Measurements from ENCODE around the gene PKP1.

PKP1 gene

GRCh38 chr1:201260236-201260590 is 23.1 kb upstream of the PKP1 start:
- DNase-seq (ENCODE audit: low read depth, low spot score) = no peak

- no peak for DNase-seq (ENCODE audit: low read depth, low spot score)
These were observed 22.5 kb upstream of the PKP1 start for GRCh38 chr1:201260648-201261311.

GRCh38 chr1:201261771-201262547 is 21.3 kb upstream of the PKP1 start:
- DNase-seq (ENCODE audit: low read depth, low spot score) = no peak

GRCh38 chr1:201262963-201263608 is 20.2 kb upstream of the PKP1 start:
- DNase-seq (ENCODE audit: low read depth, low spot score) = no peak

GRCh38 chr1:201264072-201264471 is 19.2 kb upstream of the PKP1 start:
- DNase-seq (ENCODE audit: low read depth, low spot score) = no peak

GRCh38 chr1:201264554-201264953 is 18.8 kb upstream of the PKP1 start:
- no peak for DNase-seq (ENCODE audit: low read depth, low spot score)

- no peak for DNase-seq (ENCODE audit: low read depth, low spot score)
These were observed 17.6 kb upstream of the PKP1 start for GRCh38 chr1:201265756-201266155.

- no peak for DNase-seq (ENCODE audit: low read depth, low spot score)
These were observed 17.0 kb upstream of the PKP1 start for GRCh38 chr1:201266276-201266675.

- DNase-seq (ENCODE audit: low read depth, low spot score) = peak; percentile 39
These were observed 16.5 kb upstream of the PKP1 start for GRCh38 chr1:201266774-201267173.

GRCh38 chr1:201267481-201268229 is 15.7 kb upstream of the PKP1 start:
- no peak for DNase-seq (ENCODE audit: low read depth, low spot score)

GRCh38 chr1:201268604-201269151 is 14.6 kb upstream of the PKP1 start:
- no peak for DNase-seq (ENCODE audit: low read depth, low spot score)

GRCh38 chr1:201269281-201269680 is 14.0 kb upstream of the PKP1 start:
- DNase-seq (ENCODE audit: low read depth, low spot score) = no peak

- no peak for DNase-seq (ENCODE audit: low read depth, low spot score)
These were observed 13.4 kb upstream of the PKP1 start for GRCh38 chr1:201269900-201270410.

- no peak for DNase-seq (ENCODE audit: low read depth, low spot score)
These were observed 12.5 kb upstream of the PKP1 start for GRCh38 chr1:201270616-201271390.

- no peak for DNase-seq (ENCODE audit: low read depth, low spot score)
These were observed 10.5 kb upstream of the PKP1 start for GRCh38 chr1:201272799-201273198.

GRCh38 chr1:201274616-201275252 is 8.6 kb upstream of the PKP1 start:
- DNase-seq (ENCODE audit: low read depth, low spot score) = no peak

- no peak for DNase-seq (ENCODE audit: low read depth, low spot score)
These were observed 8.0 kb upstream of the PKP1 start for GRCh38 chr1:201275253-201275666.

GRCh38 chr1:201276891-201277290 is 6.4 kb upstream of the PKP1 start:
- DNase-seq (ENCODE audit: low read depth, low spot score) = no peak

GRCh38 chr1:201277441-201277840 is 5.9 kb upstream of the PKP1 start:
- no peak for DNase-seq (ENCODE audit: low read depth, low spot score)

- DNase-seq (ENCODE audit: low read depth, low spot score) = no peak
These were observed 4.0 kb upstream of the PKP1 start for GRCh38 chr1:201279313-201279712.

All from brain pericyte (primary cell).